Left ventricle myocardium inferior (tissue), 1 donor: ENCODE data around the gene RNF144A. TPM values are rescaled to one million over a fixed set of nuclear protein-coding genes. Genes with fewer than 3 reads are reported as not detected.

ENCODE experiments used
- DNase-seq: peaks from one replicate; pipeline ENCODE4 v3.0.0-alpha.2; 2020
- H3K27ac ChIP-seq: fragments of 200-600 bp; replicated peaks from 2 replicates; pipeline ENCODE4 v1.8.0; 2021
- H3K27me3 ChIP-seq: fragments of 200-600 bp; 2 replicates; pipeline ENCODE4 v1.8.0; 2021; ENCODE audit warnings: low read depth
- H3K36me3 ChIP-seq: fragments of 200-600 bp; 2 replicates; pipeline ENCODE4 v1.8.0; 2021
- H3K4me1 ChIP-seq: fragments of 200-600 bp; 2 replicates; pipeline ENCODE4 v1.8.0; 2021
- H3K4me3 ChIP-seq: fragments of 200-600 bp; 2 replicates; pipeline ENCODE4 v1.8.0; 2021; ENCODE audit warnings: mild to moderate bottlenecking, moderate library complexity
- H3K9me3 ChIP-seq: fragments of 200-600 bp; replicated peaks from 2 replicates; pipeline ENCODE4 v1.8.0; 2021
- intact Hi-C: fragments of 100-400 bp; cut with micrococcal nuclease; formaldehyde crosslinking; loops from one replicate; pipeline ENCODE4 v1.11.0; 2022
- total RNA-seq: library from RNA; stranded (reverse); fragmentation: NEBNext Ultra II Directional; extraction: Animal tissue kit (Norgen Biotek cat#: 25700); gene quantifications from one replicate; pipeline ENCODE4 v1.2.1, GENCODE V29; 2021
- TF ChIP-seq, protein P1 (sequence below): fragments of 200-600 bp; IDR thresholded peaks from 2 replicates; pipeline ENCODE4 v1.8.0; 2021; ENCODE audit warnings: antibody characterized with exemption, mild to moderate bottlenecking, borderline replicate concordance
- donor health status: DM: no; HTN: yes; CAD: no; lungs with severe emphysema.

The RNF144A gene
- total RNA-seq, 1 donor from 2014 or later = 17.9 TPM

DNA sequence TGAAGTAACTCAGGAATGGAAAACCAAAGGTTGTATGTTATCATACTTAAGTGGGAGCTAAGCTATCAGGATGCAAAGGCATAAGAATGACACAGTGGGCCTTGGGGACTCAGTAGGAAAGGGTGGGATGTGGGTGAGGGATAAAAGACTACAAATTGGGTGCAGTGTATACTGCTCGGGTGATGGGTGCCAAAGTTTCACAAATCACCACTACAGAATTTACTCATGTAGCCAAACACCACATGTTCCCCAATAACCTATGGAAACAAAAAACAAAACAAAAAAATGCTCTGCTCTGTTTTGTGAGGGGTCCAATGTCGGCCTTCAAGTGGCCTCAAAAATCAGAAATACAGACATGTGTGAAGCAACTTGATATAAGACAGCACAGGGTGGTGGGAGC is 8.9 kb upstream of the RNF144A start:
- no peak for DNase-seq
- H3K27me3 ChIP-seq = no peaks in the 10 kb centered on the region
- no peaks in the 10 kb centered on the region for H3K4me1 ChIP-seq
- TF ChIP-seq, protein P1, sequence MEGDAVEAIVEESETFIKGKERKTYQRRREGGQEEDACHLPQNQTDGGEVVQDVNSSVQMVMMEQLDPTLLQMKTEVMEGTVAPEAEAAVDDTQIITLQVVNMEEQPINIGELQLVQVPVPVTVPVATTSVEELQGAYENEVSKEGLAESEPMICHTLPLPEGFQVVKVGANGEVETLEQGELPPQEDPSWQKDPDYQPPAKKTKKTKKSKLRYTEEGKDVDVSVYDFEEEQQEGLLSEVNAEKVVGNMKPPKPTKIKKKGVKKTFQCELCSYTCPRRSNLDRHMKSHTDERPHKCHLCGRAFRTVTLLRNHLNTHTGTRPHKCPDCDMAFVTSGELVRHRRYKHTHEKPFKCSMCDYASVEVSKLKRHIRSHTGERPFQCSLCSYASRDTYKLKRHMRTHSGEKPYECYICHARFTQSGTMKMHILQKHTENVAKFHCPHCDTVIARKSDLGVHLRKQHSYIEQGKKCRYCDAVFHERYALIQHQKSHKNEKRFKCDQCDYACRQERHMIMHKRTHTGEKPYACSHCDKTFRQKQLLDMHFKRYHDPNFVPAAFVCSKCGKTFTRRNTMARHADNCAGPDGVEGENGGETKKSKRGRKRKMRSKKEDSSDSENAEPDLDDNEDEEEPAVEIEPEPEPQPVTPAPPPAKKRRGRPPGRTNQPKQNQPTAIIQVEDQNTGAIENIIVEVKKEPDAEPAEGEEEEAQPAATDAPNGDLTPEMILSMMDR = no peak
- no peaks in the 10 kb centered on the region for H3K9me3 ChIP-seq
- H3K27ac ChIP-seq = no peak overlapping the region
- no peaks in the 10 kb centered on the region for H3K36me3 ChIP-seq
- H3K4me3 ChIP-seq = no peak overlapping the region
- intact Hi-C loops = loop anchor here (10.0 kb wide), 1 partner anchor 47 kb away; no protein-coding TSS in a partner anchor

DNA sequence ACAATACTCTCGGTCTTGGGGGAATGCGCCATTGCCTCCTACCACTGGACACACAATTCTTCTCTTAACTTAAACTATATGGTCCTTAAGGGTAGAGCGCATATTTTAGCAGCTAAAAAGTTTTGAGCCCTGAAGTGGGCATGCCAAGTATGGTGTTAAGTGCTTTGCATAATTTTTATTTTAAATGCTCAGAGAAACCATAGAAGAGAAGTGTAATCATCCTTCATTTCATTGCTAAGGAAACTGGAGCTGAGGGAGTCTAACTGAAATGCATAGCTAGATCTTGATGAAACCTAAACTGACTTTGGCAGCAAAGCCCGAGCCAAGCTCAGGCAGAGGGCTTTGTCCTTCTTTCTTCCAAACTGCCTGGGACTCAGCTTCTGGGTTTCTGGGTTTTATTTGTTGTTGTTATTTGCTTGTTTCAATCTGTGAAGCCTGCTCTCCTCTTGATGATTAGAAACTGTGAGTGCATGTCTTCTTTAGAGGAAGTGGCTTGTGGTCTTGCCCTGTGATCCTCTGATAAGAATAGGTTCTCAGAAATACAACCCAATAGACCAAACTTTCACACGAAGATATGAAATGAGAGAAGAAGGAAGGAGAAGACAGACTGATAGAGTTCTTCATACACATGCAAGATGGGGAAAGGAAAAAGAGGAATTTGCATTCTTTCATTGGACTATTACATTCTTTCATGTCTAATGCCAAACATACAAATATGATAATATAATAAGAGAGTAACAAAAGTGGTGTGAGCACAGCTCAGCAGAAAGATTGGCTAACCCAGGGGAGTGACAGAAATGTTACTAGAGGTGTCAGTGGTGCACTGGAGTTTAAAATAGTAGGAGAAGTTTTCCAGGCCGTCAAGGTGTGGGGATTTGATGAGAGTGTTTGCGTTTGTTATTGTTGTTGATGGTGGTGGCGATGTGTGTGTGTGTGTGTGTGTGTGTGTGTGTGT is 7.5 kb upstream of the RNF144A start:
- intact Hi-C loops = loop anchor here (10.0 kb wide), 1 partner anchor 45 kb away; no protein-coding TSS in a partner anchor
- no peak for DNase-seq
- Histone ChIP-seq H3K4me3 (no peak overlapping the region), H3K27me3 (no peaks in the 10 kb centered on the region), H3K9me3 (no peaks in the 10 kb centered on the region), H3K36me3 (no peaks in the 10 kb centered on the region), H3K4me1 (no peaks in the 10 kb centered on the region), H3K27ac (no peak overlapping the region)
- TF ChIP-seq, protein P1 = no peak

DNA sequence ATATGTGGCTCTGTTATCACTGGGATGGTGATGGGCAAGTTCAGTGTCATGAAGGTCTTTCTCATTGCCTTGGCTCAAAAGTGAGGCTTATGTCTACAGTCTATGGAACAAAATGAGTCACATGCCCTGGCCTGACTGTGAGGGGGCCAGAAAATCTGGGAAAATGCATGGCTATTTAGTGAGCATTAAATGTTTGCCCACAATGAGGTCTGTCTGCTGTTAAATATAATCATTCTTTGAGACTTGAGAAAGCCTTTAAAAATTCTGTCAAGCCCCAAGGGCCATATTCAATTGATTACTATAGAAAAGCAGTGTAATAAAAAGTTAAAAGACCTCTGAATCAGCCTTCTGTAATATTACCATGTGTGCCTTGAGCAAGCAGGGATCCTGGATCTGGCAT is 5.5 kb upstream of the RNF144A start:
- H3K9me3 ChIP-seq = no peaks in the 10 kb centered on the region
- TF ChIP-seq, protein P1 = no peak
- intact Hi-C loops = no loop called here
- H3K4me3 ChIP-seq = no peak overlapping the region
- H3K4me1 ChIP-seq = peaks cover under 1% of the 10 kb centered on the region
- H3K27ac ChIP-seq = no peak overlapping the region
- no peak for DNase-seq
- no peaks in the 10 kb centered on the region for H3K27me3 ChIP-seq
- no peaks in the 10 kb centered on the region for H3K36me3 ChIP-seq

DNA sequence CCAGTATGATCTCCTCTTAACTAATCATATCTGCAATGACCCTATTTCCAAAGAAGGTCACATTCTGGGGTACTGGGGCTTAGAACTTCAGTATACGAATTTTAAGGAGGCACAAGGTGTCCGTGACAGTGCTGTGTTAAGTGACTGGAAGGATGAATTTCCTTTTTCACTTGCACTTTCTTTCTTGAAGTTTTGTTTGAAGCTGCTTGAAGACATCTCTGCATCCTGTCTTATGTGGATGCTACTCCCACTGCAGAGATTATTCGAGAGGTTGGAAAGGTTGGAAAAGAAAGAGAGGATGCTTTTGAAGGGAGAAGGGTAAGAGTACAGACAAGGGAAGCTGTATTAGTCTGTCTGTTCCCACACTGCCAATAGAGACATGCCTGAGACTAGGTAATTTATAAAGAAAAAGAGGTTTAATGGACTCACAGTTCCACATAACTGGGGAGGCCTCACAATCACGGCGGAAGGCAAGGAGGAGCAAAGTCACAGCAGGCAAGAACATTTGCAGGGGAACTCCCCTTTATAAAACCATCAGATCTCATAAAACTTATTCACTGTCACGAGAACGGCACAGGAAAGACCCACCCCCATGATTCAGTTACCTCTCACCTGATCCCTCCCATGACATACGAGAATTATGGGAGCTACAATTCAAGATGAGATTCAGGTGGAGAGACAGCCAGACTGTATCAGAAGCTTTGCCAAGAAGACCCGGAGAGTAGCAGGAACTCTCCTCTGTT is 3.6 kb upstream of the RNF144A start:
- TF ChIP-seq, protein P1 = no peak
- H3K27ac ChIP-seq = no peak overlapping the region
- H3K9me3 ChIP-seq = no peaks in the 10 kb centered on the region
- no peak overlapping the region for H3K4me3 ChIP-seq
- H3K27me3 ChIP-seq = no peaks in the 10 kb centered on the region
- intact Hi-C loops = no loop called here
- no peak for DNase-seq
- H3K4me1 ChIP-seq = peaks cover 11% of the 10 kb centered on the region
- H3K36me3 ChIP-seq = no peaks in the 10 kb centered on the region

DNA sequence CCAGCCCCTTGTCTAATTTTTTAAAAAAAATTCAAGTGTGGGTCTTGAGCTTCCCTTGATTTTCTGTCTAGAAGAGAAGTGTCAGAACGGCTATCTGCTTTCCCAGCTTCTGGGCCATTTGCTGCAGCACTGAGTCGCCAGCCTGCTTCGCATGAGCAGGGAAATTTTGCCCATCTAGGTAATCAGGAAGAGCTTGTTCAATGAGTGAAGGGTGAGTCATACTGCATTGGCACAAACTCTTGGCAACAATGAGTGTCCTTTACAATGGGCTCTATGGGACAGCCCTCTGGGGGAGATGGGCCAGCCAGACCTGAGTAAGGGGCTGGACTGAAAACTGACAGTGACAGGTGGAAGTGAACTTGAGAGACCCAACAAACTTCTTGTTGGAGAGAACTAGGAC is 2.4 kb upstream of the RNF144A start:
- TF ChIP-seq, protein P1 = no peak
- intact Hi-C loops = loop anchor here (5.0 kb wide), 1 partner anchor 112 kb away; no protein-coding TSS in a partner anchor
- no peak overlapping the region for H3K4me3 ChIP-seq
- no peaks in the 10 kb centered on the region for H3K9me3 ChIP-seq
- no peaks in the 10 kb centered on the region for H3K36me3 ChIP-seq
- H3K27me3 ChIP-seq = no peaks in the 10 kb centered on the region
- H3K27ac ChIP-seq = no peak overlapping the region
- peaks cover 24% of the 10 kb centered on the region for H3K4me1 ChIP-seq
- no peak for DNase-seq
